Left lobe of liver (tissue), 2 donors: Measurements from ENCODE around the gene CCDC116. TPM values are rescaled to one million over a fixed set of nuclear protein-coding genes. Genes with fewer than 3 reads are reported as not detected.
"Not testable (repeated sequence)": the region's sequence is repeated elsewhere in the genome, so short reads cannot be mapped to it uniquely, and the experiment has no call there.

Experiments used
- ATAC-seq: fragments of 200-7000 bp; cut with Tn5 transposase; one replicate; pipeline ENCODE4 v1.9.1; 2020; ENCODE audit warnings: mild to moderate bottlenecking, moderate library complexity
- DNase-seq: peaks from one replicate; pipeline ENCODE4 v3.0.0-alpha.2; 2020; ENCODE audit warnings: low spot score
- total RNA-seq: library from RNA; stranded (reverse); gene quantifications from one replicate; pipeline ENCODE4 v1.2.1, GENCODE V29; 2021
- donor health status: DM: no; HTN: no; CAD: no; lungs with moderate emphysema.
- donor health status: DM: no; HTN: yes; CAD: no.

CCDC116 gene
- total RNA-seq, 1 donor from 2014 or later: 0.45 TPM

DNA sequence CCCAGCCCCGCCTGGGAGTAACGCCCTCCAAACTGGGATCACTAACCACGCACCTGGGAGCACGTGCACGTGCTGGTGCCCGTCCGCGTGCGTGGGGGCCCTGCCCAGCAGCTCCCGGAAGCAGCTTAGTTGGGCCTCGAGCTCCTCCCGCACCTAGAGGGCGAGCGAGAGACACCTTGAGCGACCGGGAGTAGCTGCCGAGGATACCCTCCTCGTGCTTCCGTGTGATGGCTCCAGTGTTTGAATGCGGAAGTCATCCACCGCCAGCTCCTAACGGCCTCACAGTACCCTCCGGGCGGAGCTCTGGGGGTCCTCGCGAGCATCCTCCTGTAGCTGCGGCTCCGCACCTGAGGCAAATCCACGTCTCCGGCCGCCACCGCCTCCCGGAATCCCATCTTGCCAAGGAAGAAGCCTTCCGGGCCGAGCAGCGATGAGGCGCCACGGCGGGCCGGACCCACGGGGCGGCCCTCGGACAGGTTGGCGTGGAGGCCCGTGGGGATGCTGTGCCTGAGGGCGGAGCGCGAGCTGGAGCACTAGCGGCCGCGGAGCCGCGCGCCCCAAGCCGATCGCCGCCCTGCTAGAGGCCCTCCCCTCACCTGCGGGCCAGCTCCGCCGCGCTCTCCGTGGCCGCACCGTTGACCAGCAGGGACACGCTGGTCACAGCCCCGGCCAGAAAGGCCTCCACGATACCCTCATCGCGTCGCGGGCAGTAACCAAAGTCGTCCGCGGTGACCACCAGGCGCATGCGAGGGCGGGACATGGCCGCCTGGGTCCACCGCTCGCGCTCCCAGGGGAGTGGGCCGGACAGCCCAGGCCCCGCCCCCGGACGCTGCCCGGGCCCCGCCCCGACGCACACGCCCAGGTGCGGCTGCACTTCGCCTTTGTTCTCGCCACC is 3.1 kb upstream of the CCDC116 start, which contains the start of gene YDJC:
YDJC (minus strand) TSS at position 768 of the 895 bp plus-strand sequence; CDS start at position 760, 8 bp downstream.
- ATAC-seq (peak; percentile 96), DNase-seq (peak; percentile 95)

DNA sequence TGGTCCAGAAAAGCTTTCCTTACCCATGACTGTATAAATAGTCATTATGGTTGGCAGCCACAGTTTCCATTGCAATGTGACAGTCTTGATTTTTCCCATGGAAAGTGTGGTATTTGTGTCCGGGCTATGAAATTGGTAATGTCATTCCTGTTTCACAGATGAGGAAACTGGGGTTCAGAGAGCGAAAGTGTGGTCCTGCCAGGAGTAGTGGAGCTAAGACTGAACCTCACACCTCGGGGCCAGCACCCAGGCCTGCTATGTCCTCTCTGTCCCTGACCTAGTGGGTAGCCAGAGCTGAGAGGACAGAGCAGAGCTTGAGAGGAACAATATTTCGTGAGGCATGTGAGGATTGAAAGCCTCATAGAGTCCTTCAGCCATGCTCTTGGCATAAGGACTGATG is 1.5 kb upstream of the CCDC116 start:
- no peak for ATAC-seq
- DNase-seq: no peak

DNA sequence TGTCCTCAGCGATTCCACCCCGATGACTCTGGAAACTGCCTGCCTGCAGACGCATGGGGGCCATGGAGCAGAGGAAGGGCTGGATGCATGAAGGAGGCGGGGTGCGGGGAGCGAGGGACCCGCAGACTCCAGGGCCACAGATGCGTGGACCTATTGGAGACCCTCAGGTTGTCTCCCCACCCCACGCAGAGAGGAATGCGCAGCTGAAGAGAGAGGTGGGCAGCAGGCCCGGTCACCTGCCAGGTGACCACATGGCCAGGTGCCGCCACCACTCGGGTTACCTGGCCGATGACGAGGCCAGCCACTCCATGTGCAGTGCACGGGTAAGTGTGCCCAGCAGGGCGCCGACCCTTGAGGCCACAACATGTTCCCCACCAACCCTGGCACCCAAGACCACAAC is 371 bp downstream of the CCDC116 start:
- DNase-seq: no peak
- no peak for ATAC-seq

DNA sequence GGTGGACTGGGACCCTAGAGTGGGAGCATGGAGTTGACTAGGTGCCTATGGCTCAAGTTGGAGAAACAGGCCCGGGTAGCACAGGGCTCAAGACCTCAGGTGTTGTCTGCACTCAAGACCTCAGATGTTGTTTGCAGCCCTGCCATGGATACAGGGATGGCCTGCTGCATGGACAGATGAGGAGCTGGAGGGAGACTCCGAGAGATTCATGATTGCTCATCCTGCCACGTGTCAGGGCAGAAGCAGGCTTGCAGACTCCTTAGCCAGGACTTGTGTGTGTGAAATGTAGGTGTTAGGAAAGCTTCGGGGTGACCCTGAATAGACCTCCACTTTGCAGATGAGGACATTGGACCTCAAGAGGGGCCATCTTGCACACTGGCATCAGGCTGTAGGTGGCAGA is 921 bp downstream of the CCDC116 start:
- ATAC-seq (no peak), DNase-seq (no peak)

DNA sequence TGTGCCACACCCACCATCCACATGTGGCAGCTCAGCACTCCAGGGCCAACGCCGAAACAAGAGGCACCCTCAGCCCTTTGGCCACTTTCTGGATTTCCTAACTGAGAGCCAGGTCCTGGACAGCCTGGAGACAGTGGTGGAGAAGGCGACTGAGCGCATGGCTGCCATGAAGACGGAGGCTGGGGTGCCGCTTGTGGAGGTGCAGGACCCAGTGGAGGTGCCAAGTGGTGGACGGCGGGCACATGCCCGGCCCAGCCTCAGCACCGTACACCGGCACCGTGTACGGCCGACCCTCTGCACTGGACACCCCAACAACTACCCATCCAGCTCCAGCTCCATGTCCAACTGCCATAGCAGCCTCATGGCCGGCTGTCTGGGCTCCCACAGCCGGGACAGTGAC is 1.5 kb downstream of the CCDC116 start:
- ATAC-seq (no peak), DNase-seq (no peak)

DNA sequence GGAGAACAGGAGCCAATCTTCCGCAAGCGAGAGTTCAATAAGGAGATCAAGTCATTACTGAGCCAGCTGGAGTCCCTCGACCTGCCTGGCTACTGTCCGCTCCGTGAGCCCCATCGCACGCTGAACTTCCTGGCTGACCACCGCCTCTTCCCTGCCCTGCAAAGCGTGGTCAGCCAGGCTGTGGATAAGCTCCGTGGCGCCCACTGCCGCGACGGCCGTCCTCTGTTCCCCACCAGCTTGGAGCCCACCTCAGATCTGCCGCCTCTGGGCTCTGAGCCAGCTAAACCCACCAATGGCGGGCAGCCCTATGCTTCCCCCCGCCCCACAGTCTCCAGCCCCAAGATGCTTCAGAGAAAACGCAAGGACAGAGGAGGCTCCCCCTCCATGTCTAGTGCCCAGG is 2.3 kb downstream of the CCDC116 start:
- ATAC-seq (no peak), DNase-seq (no peak)

DNA sequence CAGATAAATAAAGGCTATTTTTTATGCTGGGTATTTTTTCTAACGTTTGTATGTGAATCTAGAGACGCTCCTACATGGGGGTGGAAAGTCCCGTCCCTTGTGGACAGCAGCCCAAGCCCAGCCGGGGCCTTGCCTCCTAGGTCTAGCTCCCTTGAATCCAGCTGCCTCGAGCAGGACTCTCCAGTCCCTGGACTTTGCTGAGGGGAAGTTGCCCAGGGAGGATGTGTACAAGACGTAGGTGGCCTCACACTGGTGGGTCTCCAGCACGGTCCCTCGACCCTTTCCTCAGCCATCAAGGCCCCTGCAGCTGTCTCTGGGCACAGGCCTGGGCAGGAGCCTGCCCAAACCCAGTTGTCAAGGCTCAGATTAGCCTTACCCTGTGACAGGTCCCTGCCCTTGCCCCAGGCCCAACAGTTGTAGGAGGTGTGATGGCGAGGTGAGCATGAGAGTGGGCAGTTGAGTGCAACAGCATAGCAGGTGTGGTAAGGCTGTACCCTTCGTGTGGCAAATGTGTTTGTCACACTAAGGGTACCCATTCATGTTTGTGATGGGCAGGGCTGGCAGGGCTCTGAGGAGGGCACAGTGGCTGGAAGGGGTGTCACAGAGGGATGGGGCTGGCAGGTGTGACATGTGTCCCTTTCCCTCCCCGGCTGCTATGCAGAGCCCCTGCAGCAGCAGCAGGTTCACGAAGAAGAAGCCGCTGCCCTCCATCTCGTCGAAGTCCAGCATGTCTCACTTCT is 3.4 kb downstream of the CCDC116 start:
- DNase-seq (no peak), ATAC-seq (no peak)

DNA sequence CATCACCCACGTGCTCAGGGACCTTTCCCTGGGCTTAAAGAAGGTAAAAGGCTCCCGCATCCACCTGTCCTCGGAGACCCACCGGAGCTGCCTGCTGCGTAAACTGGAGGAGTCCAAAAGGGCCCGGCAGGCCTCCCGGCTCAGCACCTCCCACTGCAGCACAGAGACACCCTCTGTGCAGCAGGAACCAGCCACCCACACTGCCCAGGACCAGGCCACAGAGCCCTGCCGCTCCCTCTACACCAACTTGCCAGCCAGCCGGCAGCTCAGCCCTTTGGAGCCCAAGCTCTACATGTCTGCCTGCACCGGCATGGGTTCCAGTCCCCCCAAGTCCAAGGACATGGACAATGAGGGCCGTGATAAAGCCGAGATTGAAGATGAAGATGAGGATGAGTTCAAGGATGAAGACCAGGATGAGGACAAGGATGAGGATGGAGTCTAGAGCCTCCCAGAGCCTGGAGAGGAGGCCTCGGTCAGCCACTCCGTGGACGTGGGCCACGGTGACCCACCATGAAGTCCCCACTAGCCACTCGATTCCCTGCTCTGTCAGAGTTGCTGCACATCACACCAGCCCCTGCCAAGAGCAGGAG is 4.2 kb downstream of the CCDC116 start:
- no peak for ATAC-seq
- DNase-seq: no peak

DNA sequence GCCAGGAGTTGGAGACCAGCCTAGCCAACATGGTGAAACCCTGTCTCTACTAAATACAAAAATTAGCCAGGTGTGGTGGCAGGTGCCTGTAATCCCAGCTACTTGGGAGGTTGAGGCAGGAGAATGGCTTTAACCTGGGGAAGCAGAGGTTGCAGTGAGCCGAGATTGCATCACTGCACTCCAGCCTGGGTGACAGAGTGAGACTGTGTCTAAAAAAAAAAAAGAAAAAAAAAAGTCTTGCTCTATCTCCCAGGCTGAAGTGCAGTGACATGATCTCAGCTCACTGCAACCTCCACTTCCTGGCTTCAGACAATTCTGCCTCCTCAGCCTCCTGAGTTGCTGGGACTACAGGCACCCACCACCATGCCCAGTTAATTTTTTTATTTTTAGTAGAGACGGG is 4.9 kb downstream of the CCDC116 start:
- ATAC-seq, DNase-seq: not testable (repeated sequence)

DNA sequence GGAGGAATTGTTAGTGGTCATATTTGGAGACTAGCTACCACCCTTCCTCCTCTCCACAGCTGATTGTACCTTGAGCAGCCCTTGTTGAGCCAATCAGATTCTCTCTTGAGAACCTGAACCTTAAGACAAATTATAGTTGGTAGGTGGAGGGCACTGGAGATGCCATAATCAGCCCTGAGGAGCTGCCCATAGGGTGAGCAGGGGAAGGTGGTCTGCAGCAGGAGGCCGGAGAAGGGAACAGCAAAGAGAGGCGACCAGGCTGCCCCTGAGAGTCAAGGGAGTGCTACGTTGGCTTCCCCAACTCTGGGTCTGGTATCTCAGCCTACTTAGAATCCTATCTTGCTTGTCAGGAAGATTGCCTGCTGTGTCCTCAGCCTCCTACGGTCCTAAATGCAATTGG is 6.8 kb downstream of the CCDC116 start:
- DNase-seq (no peak), ATAC-seq (no peak)

DNA sequence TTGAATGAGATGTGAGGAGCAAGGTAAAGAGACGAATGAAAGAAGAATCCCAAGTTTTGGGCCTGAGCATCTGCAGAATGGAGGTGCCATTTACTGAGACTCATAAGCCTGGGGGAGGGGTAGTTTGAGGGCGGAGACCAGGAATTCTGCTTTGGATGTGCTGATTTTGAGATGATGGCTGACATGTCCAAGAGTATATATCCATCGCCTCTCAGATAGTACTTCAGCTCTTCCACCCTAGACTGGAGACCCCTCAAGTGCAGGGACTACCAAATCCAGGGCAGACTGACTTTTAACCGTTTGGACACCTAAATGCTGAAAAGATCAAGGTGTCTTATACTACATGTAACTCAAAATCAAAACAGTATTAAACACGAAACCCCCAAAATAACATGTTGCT is 8.2 kb downstream of the CCDC116 start:
- DNase-seq: no peak
- ATAC-seq: no peak

DNA sequence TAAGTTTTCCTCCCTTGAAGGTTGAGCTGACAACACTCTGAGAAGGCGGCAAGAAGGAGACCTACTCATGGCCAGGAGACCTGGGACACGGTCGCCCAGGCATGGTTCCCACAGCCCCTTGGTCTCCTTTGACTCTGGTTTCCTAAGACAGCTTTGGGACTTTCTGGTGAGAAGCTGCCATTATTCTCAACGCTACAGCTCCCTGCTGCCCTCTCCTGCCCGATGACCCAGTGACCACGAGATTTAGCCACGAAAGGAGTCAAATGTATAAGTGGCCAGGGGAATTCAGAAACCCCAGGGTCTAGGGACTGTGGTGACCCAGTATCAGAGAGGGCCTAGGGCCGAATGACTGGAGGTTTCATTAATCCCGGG is 8.8 kb downstream of the CCDC116 start:
- DNase-seq: peak; percentile 61
- peak; percentile 59 for ATAC-seq

DNA sequence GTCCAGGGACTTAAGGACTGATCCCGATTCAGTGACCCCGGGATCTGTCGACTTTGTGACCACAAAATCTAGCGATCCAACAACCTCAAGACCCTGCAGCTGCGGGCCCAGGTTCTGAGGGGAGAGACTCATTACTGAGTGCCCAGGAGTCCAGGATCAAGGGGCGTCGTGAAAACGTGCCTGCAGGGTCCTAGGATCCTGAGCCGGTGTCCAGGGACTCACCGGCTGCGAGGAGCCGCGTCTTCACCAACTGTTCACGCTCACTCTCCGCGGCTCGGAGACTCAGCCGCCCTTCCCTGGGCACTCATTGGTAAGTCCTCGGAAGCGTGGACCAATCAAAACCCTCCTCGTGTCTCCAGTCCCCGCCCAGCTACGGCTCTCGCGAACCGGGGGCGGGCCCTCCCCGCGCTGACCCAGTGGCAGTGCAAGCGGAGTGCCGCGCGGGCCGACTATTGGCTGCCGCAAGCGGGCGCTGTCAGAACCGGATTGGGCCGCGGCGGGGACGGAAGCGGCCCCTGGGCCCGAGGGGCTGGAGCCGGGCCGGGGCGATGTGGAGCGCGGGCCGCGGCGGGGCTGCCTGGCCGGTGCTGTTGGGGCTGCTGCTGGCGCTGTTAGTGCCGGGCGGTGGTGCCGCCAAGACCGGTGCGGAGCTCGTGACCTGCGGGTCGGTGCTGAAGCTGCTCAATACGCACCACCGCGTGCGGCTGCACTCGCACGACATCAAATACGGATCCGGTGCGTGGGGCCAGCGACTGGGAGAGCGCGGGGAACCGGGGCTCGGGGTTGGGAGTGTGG is 9.4 kb downstream of the CCDC116 start, which contains the start of gene SDF2L1:
SDF2L1 (plus strand) TSS at position 514 of the 795 bp plus-strand sequence; CDS start at position 549, 35 bp downstream.
- DNase-seq: peak; percentile 99
- ATAC-seq: peak; percentile 92

DNA sequence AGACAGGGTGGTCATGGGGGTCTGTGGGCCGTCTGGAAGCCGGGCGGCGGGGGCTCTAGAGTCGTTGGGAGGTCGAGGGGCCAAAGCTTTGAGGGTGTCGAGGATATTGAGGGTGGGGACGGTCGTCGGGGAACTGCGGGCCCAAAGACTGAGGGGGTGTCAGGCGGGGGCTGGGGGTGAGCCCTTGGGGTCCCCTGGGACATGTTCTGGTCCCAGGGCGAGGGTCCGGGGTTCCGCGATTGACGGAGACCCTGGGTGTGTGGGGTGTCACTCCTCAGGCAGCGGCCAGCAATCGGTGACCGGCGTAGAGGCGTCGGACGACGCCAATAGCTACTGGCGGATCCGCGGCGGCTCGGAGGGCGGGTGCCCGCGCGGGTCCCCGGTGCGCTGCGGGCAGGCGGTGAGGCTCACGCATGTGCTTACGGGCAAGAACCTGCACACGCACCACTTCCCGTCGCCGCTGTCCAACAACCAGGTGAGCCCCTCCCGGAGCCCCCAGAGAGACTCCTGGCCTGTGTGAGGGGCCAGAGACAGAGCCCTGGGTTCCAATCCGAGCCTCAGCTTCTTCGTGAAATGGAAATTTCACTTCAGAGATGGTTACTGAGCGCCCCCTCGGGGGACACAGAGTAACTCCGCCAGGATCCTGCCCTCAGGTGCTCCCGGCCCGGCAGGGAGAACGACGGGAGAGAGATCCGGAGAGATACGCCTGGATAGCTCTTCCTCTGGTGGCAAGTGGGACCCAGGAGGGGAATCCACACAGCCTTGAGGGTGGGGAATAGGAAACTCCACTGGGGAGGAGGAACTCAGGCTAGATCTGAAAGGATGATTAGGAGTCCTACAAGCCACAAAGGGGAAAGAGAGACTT is 10.3 kb downstream of the CCDC116 start:
- no peak for DNase-seq

DNA sequence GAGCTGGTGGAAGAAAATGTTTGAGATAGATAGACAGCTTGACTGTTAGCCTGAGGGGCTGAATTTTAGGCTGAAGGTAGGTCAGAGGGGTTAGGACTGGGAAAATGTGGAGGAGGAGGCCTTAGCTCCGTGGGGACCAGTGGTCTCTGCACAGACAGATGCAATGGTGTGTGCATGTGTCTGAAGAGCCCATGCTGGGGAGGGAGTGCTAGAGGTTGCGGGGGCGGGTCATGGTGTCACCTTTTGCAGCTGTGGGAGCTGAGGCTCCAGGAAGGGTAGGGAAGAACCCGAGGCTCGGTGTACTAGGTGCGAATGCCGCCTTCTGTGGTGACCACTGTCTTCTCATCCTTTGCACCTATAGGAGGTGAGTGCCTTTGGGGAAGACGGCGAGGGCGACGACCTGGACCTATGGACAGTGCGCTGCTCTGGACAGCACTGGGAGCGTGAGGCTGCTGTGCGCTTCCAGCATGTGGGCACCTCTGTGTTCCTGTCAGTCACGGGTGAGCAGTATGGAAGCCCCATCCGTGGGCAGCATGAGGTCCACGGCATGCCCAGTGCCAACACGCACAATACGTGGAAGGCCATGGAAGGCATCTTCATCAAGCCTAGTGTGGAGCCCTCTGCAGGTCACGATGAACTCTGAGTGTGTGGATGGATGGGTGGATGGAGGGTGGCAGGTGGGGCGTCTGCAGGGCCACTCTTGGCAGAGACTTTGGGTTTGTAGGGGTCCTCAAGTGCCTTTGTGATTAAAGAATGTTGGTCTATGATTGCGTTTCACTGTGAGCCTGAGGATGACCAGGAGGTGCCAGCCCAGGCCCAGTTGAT is 11.2 kb downstream of the CCDC116 start:
- ATAC-seq: no peak
- no peak for DNase-seq

More for the DNA sequence above, 10.3 kb downstream of the CCDC116 start:
- peak; percentile 43 for ATAC-seq

DNA sequence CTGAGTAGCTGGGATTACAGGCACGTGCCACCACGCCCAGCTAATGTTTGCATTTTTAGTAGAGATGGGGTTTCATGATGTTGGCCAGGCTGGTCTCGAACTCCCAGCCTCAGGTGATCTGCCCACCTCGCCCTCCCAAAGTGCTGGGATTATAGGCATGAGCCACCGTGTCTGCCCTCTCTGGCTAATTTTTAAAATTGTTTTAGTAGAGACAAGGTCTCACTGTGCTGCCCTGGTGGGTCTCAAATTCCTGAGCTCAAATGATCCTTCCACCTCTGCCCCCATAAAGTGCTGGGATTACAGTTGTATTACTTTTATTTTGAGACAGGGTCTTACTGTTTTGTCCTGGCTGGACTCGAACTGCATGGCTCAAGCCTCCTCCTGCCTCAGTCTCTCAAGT is 13.0 kb downstream of the CCDC116 start:
- not testable (repeated sequence) for ATAC-seq

DNA sequence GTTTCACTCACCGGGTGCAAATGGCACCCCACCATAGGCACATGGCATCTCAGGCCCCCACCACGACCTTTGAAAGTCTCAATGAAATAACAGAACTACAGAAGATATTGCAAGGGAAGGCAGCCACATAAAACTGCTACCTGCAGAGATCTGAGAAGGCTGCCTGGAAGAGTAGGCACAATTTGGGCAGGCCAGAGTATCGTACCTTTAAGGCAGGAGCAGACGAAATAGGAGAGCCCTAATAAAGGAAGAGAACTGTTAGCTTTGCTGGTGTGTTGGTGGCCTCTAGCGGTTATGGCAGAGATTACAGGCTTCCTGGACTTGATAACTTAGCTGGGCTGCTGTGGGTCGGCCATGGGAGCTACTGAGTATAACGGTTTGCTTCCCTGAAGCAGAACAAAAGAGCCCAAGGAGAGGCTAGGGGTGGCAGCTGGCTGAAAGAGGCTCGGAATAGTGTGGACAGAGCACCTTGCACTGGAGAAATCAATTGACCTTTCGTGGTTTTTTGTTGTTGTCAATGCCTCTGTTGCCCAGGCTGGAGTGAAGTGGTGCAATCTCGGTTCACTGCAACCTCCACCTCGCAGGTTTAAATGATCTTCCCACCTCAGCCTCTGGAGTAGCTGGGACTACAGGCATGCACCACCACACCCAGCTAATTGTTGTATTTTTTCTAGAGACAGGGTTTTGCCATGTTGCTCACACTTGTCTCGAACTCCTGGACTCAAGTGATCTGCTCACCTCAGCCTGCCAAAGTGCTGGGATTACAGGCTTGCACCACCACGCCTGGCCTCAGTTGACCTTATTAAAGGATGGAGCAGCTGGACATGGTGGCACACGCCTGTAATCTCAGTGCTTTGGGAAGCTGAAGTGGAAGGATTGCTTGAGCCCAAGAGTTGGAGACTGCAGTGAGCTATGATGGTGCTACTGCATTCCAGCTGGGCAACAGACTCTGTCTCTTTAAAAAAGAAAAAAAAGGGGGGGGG is 14.3 kb downstream of the CCDC116 start:
- ATAC-seq (peak; percentile 42), DNase-seq (peak; percentile 70)

More for the DNA sequence above, 13.0 kb downstream of the CCDC116 start:
- DNase-seq: not testable (repeated sequence)
